GM12801 (cell line): ENCODE measurements around the gene TRPM2.

Experiments used
- CTCF ChIP-seq: IDR thresholded peaks from one replicate; pipeline ENCODE4 v1.5.1; 2011; ENCODE audit warnings: control low read depth; ENCODE audit not compliant: insufficient read length; ENCODE audit errors: extremely low read depth

TRPM2 gene

GRCh38 chr21:44462086-44462833 is 108.8 kb downstream of the TRPM2 start:
- TF ChIP-seq CTCF, result no peak

- no peak for TF ChIP-seq CTCF
These were observed 109.4 kb downstream of the TRPM2 start for GRCh38 chr21:44462834-44463200.

DNA sequence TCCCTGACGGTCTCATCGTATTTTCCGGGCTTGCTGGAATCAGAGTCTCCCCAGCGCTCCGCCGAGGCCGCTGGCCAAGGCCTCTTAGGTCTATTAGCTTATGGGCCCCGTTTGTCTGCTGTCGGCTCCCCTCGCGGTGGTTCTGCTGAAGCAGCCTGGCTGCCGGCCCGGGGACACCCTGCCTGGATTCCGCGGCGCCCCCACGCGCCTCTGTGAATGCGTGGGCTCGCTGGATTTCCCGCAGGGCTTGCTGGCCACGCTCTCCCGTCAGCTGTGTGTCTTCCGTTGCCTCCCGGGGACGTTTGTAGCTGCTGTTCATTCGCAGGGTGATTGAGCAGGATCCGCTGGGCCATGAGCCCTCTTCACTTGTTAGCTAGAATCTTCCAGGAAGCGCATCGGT is 110.3 kb downstream of the TRPM2 start:
- TF ChIP-seq CTCF, result no peak

DNA sequence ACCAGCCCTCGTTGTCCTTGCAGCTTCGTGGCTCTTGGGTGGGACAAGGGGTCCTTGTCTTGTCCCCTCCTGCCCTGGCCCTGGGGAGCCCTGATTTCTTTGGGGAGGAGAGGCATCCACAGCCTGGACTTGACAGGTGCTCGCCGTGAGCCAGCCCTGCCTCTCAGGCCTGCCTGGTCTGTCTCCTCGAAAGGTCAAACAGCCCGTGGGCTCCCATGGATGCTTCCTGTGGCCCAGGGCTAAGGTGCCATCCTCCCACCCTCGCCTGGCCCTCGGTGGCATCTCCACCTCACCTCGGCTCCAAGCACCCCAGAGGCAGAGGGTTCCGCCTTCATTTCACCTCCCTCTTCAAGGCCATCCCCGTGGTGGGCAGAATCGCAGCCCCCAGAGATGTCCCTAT is 110.9 kb downstream of the TRPM2 start:
- no peak for TF ChIP-seq CTCF

DNA sequence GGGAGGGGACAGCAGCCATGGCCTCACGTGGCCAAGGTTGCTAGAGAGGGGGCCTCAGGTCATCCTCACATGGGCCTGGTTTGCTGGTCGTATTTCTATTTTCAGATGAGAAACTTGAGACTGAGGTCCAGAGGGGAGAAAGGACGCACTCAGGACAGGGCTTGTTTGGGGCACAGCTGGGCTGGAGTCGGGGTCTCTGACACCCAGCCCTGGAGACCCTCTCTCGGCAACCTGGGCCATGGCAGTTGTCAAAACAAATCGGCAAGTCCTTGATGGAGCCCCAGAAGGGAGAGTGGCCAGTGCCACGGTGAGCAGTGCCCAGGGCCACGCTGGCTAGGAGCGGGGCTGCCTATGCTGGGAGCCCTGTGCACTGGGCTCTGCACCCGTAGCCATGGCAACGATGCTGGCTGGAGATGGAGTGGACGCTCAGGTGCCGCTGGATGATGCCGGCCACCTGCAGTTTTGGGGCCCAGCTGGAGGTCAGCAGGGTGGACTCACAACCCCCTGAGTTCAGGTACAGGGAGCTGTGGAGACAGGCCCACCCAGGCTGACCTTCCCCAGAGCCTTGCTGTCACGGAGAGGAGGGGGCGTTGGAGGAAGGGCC is 113.0 kb downstream of the TRPM2 start:
- no peak for TF ChIP-seq CTCF

- TF ChIP-seq CTCF, result no peak
These were observed 113.8 kb downstream of the TRPM2 start for GRCh38 chr21:44466996-44467858.

DNA sequence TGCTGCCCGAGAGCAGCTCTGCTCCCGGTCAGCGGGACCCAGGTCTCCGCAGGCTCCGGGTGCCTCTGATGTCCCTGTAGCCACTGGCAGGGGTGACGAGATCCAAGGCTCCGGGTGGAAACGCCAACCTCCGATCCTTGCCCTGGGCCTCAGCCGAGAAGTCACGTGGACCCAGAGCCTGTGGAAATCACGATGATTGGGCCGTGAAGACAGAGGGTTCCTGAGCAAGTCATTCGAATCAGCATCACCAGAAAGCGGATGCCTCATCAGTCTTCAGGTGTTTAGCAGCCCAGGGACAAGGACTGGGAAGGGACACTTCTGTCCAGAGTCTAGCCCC is 114.4 kb downstream of the TRPM2 start:
- no peak for TF ChIP-seq CTCF
